Non-pigmented ciliary epithelial cell (primary cell): ENCODE data around the gene CDH18.
A peak's percentile ranks its signal among the peaks of the same experiment; 100 is the strongest.

Source experiments
- DNase-seq: peaks from one replicate; pipeline ENCODE4 v3.0.0-alpha.2; 2010; ENCODE audit warnings: low read depth

The CDH18 gene

GRCh38 chr5:19584131-19584530, 403.9 kb downstream of the CDH18 start:
- DNase-seq: no peak

GRCh38 chr5:19577882-19578281, 410.1 kb downstream of the CDH18 start:
- DNase-seq: no peak

DNA sequence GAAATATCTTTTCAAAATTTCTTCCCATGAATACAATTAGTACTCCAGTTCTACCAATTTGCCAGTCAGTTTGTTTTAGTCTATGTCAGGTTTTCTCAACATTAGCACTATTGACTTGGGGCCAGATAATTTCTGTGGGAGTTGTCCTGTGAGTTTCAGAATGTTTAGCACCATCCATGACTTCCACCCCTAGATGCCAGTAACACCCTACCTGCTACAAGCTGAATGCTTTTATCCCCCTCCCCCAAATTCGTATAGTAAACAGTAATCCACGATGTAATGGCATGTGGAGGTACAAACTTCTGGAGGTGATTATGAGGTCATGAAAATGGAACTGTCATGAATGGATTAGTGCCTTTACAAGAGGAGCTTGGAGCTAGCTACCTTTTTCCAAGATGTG, 420.0 kb downstream of the CDH18 start:
- DNase-seq: no peak

- DNase-seq: no peak
Measured at GRCh38 chr5:19565466-19565865, 422.5 kb downstream of the CDH18 start.

DNA sequence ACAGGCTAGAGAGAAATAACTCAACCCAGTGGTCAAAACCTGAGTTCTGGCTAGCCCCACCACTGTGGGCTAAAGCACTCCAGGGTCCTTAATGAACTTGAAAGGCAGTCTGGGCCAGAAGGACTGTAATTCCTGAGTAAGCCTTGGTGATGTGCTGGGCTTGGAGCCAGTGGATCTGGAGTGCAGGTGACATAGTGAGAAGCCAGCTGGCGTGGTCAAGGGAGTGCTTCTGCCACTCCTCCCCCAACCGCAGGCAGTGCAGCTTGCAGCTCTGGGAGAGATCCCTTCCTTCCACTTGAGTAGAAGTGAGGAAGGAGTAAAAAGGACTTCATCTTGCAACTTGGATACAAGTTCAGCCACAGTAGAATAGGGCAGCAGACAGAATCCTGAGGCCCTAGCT, 424.0 kb downstream of the CDH18 start:
- DNase-seq: no peak

DNA sequence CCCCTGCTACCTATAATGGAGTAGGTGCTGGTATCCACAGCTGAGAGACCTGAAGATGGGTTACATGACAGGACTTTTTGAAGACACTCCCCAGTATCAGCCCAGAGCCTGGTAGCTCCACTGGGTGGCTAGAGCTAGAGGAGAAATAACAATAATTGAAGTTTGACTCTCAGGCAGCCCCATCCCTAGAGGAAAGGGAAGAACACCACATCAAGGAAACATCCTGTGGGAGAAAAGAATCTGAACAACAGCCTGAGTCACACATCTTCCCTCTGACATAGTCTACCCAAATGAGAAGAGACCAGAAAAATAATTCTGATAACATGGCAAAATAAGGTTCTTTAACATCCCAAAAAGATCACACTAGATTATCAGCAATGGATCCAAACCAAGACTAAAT, 432.1 kb downstream of the CDH18 start:
- no peak for DNase-seq

DNA sequence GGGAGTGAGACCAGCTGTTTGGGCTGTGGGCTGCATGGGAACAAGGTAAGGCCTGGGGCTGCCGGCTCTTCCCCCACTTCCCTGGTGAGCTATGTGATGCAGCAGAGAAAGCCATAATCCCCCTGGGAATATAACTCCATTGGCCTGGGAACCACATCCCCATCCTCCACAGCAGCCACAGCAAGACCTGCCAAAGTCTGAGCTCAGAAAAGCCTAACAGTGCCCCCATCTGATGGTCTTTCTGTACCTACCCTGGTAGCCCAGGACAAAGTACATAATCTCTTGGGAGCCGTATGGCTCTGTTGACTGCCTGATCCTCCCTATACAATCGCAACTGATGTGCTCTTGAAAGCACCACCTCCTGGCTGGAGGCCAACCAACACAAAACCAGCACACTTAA, 432.6 kb downstream of the CDH18 start:
- DNase-seq: no peak

DNA sequence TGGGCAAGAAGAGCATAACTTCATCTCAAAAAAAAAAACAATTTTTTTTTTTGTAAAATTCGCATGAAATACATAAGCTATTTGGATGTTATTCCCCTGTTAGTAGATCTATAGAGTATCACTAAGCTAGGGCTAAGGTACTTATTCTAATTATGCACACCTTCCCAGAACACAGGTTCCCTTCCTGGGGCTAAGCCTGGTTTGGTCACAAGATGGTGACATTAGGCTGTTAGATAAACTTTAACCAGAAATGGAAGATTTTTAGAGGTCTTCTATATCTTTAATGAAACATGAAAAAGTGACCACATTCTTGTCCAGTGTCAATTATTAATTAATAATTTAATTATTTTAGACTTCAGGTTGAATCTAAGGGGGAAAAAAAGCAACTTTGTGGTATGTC, 433.5 kb downstream of the CDH18 start:
- no peak for DNase-seq

- peak; percentile 46 for DNase-seq
Measured at GRCh38 chr5:19547640-19548039, 440.4 kb downstream of the CDH18 start.

- no peak for DNase-seq
Measured at GRCh38 chr5:19546521-19546920, 441.5 kb downstream of the CDH18 start.

- no peak for DNase-seq
Measured at GRCh38 chr5:19538607-19539006, 449.4 kb downstream of the CDH18 start.

DNA sequence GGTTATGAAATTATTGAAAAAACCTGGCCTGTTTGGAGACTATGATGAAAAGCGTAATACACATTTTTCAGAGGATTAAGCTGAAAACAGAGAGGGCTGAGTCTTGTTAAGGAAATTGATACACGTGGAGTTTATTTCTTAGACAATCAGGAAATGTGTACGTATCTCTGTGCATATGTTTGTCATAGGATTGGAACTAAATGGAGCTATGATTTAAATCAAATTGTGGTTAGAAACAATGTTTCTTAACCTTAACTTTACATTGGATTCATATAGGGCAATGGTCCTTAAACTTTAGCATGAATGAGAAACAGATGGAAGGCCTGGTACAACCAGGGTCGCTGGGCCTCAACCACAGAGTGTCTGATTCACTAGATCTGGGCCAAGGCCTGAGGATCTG, 451.6 kb downstream of the CDH18 start:
- no peak for DNase-seq

DNA sequence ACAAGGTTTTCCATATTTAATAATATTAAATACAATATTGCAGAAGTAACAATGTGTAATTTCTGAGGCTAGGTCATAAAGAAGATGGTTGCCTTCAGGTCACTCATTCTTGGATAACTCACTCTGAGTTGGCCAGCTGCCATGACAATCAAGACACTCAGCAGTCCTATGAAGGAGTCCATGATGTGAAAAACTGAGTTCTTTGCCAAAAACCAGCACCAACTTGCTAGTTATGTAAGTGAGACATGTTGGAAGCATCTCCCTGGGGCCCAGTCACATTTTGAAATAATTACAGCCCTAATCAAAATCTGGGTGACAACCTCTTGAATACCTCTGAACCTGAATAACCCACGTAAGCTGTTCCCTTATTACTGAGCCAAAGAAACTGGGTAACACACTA, 453.2 kb downstream of the CDH18 start:
- no peak for DNase-seq

DNA sequence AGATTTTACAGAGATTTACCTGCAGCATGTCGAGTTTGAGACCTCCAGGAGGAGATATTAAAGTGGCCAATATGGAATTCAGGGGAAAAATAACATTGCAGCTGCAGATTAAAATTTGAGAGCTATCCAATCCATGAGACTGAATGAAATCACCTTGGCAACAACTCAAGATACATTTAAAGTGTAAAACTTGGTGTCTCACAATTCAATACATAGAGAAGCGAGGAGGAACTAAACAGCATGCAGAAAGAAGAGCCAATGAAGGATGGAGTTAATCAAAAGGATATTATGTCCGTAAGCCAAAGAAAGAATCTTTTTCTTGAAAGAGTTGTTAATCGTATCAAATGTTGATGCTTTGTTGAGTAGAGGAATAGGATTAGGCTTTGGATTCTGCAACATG, 455.1 kb downstream of the CDH18 start:
- DNase-seq: no peak

- DNase-seq: no peak
Measured at GRCh38 chr5:19531374-19531952, 456.5 kb downstream of the CDH18 start.

- DNase-seq: no peak
Measured at GRCh38 chr5:19519448-19519847, 468.6 kb downstream of the CDH18 start.

DNA sequence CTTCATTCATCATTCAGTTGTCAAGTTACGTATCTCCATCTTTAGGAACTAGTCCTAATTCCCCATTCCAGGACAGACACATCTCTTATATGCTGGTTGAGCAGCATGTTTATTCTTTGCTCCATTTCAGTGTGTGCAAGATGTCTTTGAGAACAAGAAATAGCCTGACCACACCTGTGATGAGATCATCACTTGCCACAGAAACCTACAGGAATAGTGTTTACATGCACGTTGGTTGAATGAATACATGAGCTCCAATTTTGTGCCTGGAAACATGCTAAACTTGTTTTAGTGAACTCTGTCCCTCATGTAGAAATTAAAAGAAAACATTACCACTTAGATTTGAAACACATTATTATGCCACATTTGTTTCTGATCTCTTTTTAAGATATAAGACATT, 489.1 kb downstream of the CDH18 start:
- DNase-seq: no peak

DNA sequence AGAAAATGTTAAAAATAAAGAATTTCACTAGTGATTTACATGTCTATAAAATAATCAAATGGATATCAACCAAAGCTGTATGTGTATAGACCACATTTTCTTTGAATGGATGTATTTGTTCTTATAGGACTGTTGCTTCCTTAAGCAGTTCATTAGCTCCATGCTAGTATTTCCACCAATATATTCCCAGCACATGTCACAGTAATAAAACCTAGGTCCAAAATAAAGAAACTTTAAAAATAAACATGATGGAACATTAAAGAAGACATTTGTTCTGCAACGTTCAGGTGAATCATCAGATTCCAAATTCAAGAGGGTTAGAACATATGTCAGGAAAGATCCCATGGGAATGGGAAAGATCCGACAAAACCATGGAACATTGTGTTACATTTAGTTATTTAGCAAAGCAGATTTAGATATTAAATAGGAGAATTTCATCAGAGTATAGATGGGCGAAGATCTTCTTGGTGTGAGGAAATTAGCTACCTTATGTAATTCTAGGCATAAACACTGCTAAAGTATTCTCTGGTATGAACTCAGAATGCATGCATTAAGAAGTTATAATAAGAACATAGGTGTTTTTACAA, 490.7 kb downstream of the CDH18 start:
- no peak for DNase-seq

DNA sequence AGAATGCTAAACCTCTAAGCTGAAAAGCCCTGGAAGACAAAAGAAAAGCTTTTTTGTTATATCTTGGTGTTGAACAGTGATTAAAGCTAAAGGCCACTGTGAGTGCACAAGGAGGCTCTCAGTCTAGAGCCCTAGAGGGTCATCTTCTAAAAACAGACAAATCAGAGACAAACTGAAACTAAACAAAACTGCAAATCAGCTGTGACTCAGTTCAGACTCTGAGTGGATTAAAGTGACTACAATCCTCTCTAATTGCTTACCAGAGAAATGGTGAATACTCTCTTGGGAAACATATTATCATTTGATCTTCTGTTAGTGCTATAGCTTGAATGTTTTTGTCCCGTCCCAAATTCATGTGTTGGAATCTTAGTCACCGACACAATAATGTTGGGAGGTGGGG, 491.9 kb downstream of the CDH18 start:
- no peak for DNase-seq

- DNase-seq: peak; percentile 8
Measured at GRCh38 chr5:19492861-19493260, 495.1 kb downstream of the CDH18 start.

DNA sequence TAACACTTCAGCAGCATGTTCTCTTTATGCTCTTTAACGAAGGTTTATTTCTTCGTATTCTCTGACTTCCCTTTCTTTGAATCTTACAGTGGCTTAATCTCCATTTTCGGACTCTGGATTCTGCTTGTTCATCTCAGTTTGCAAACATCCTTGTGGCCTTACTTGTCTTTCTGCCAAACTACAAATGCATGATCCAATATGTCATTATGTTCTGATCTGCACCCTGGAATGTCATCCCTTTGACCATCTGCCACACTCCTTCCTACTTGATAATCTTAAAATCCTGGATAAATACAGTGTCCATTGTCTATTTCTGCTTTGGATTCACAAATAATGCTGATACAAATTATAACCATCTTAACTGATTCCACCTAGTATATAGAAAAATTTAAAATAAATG, 499.2 kb downstream of the CDH18 start:
- DNase-seq: no peak

DNA sequence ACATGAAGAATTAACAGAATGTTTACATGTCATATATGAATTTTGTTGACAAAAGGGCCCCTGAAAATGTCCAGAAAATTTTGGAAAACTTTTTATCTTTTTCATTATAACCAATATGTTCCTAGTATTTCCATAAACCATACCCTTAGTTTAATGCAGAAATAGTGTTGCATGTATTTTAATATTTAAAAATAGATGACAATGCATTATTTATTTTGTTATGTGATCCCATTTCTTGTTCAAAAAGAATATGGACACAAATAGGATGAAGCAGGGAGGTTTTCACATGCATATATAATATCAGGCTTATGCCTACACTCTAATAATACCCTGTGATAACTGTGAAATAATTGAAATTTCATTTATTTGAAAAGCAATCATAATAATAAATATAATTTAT, 500.5 kb downstream of the CDH18 start:
- DNase-seq: no peak

DNA sequence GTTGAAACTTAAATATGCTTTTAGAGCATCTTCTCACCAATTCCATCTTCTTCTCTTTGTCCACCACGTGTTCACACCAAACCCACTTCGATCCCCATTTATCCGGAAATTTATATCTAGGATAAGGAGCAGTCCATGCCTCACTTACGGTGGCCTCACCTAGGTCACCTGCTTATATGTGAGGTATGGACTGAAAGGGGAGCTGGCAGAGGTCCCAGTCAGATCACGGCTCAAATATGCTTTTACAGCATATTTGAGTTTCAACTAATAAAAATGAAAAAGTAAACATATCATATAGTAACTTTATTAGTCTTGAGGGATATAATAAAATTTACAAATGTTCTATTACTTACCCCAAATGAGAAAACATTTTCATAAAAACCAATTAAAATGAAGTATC, 508.4 kb downstream of the CDH18 start:
- no peak for DNase-seq

- DNase-seq: no peak
Measured at GRCh38 chr5:19462019-19462418, 526.0 kb downstream of the CDH18 start.

- no peak for DNase-seq
Measured at GRCh38 chr5:19424506-19424905, 563.5 kb downstream of the CDH18 start.
